IMR-90 (cell line): ENCODE results near the gene KCTD5. TPM values are rescaled to one million over a fixed set of nuclear protein-coding genes. Genes with fewer than 3 reads are reported as not detected.

Experiments used
- ATAC-seq: fragments of 200-7000 bp; cut with Tn5 transposase; 2 replicates; pipeline ENCODE4 v1.9.1; 2020; ENCODE audit warnings: low read depth, mild to moderate bottlenecking, moderate library complexity
- BruUV-seq: library from RNA; stranded (reverse); fragments of 400-500 nt; replicated peaks from 2 replicates; lab custom pipeline; 2021; lab: Mats Ljungman, UMichigan
- CTCF ChIA-PET: fragments of 300-600 bp; formaldehyde crosslinking; extraction: SDS; loops from one replicate; lab custom pipeline; 2021; ENCODE audit warnings: antibody characterized with exemption; lab: Yijun Ruan, JAX
- POLR2A ChIA-PET: fragments of 300-600 bp; sonication (Branson Sonifier 250); formaldehyde crosslinking; loops from one replicate; lab custom pipeline; 2022; ENCODE audit warnings: antibody characterized with exemption; ENCODE audit not compliant: unreplicated experiment; lab: Charles Lee
- DNase-seq: peaks from one replicate; pipeline ENCODE4 v3.0.0; 2013
- H2AFZ ChIP-seq: replicated peaks from 2 replicates; pipeline ENCODE3; 2013; ENCODE audit warnings: low read length, mild to moderate bottlenecking; ENCODE audit not compliant: poor library complexity
- H2AK5ac ChIP-seq: 2 replicates; pipeline ENCODE4 v1.6.1; 2013; ENCODE audit warnings: low read depth, low read length, inconsistent platforms
- H2AK9ac ChIP-seq: replicated peaks from 2 replicates; pipeline ENCODE3; 2013; ENCODE audit warnings: mild to moderate bottlenecking, low read depth, low read length, moderate library complexity; ENCODE audit not compliant: poor library complexity
- H2BK120ac ChIP-seq: 2 replicates; pipeline ENCODE4 v1.6.1; 2013; ENCODE audit warnings: low read depth, low read length, inconsistent platforms
- H2BK15ac ChIP-seq: 3 replicates; pipeline ENCODE4 v1.6.1; 2013; ENCODE audit warnings: low read depth, low read length, inconsistent platforms
- H2BK20ac ChIP-seq: 2 replicates; pipeline ENCODE4 v1.6.1; 2013; ENCODE audit warnings: low read depth, mild to moderate bottlenecking, inconsistent platforms, low read length, moderate library complexity
- H2BK5ac ChIP-seq: 2 replicates; pipeline ENCODE4 v1.6.1; 2013; ENCODE audit warnings: mild to moderate bottlenecking, low read depth, low read length, inconsistent platforms; ENCODE audit not compliant: poor library complexity, severe bottlenecking
- H3K14ac ChIP-seq: replicated peaks from 2 replicates; pipeline ENCODE4 v1.6.1; 2013; ENCODE audit warnings: low read depth, low read length, inconsistent platforms
- H3K18ac ChIP-seq: 2 replicates; pipeline ENCODE4 v1.6.1; 2013; ENCODE audit warnings: low read depth, low read length, control low read depth
- H3K23ac ChIP-seq: 2 replicates; pipeline ENCODE4 v1.6.1; 2013; ENCODE audit warnings: low read depth, low read length, inconsistent platforms
- H3K27ac ChIP-seq: 2 replicates; pipeline ENCODE4 v1.5.1; 2013; ENCODE audit warnings: mild to moderate bottlenecking, control low read depth, low read length; ENCODE audit not compliant: insufficient read depth
- H3K27me3 ChIP-seq: 2 replicates; pipeline ENCODE4 v1.6.1; 2013; ENCODE audit warnings: low read length; ENCODE audit not compliant: control insufficient read depth, insufficient read depth
- H3K36me3 ChIP-seq: 2 replicates; pipeline ENCODE4 v1.6.1; 2013; ENCODE audit warnings: low read length, mixed read lengths; ENCODE audit not compliant: control insufficient read depth, insufficient read depth
- H3K4ac ChIP-seq: 2 replicates; pipeline ENCODE4 v1.6.1; 2013; ENCODE audit warnings: low read depth, low read length, inconsistent platforms
- H3K4me1 ChIP-seq: 2 replicates; pipeline ENCODE4 v1.6.1; 2013; ENCODE audit warnings: low read length, mixed read lengths; ENCODE audit not compliant: control insufficient read depth, insufficient read depth
- H3K4me2 ChIP-seq: 2 replicates; pipeline ENCODE4 v1.6.1; 2013; ENCODE audit warnings: low read depth, mild to moderate bottlenecking, control low read depth, low read length, moderate library complexity
- H3K4me3 ChIP-seq: 2 replicates; pipeline ENCODE4 v1.5.1; 2013; ENCODE audit warnings: low read depth, mild to moderate bottlenecking, control low read depth, low read length, moderate library complexity; ENCODE audit not compliant: insufficient read depth
- H3K56ac ChIP-seq: 2 replicates; pipeline ENCODE4 v1.6.1; 2013; ENCODE audit warnings: low read length, inconsistent platforms; ENCODE audit not compliant: insufficient read depth; ENCODE audit errors: extremely low read depth
- H3K79me1 ChIP-seq, 2 experiments: 2 replicates each; pipeline ENCODE4 v1.6.1; 2013; ENCODE audit warnings: low read length in 2 of 2, inconsistent platforms in 1 of 2, low read depth in 1 of 2
- H3K9ac ChIP-seq: 2 replicates; pipeline ENCODE4 v1.6.1; 2013; ENCODE audit warnings: low read depth, low read length, control low read depth
- H3K9me1 ChIP-seq: 2 replicates; pipeline ENCODE4 v1.6.1; 2013; ENCODE audit warnings: low read length, inconsistent platforms; ENCODE audit not compliant: insufficient read depth
- H3K9me3 ChIP-seq: 2 replicates; pipeline ENCODE4 v1.6.1; 2013; ENCODE audit warnings: low read length; ENCODE audit not compliant: control insufficient read depth, insufficient read depth
- H4K20me1 ChIP-seq: 2 replicates; pipeline ENCODE4 v1.6.1; 2013; ENCODE audit warnings: low read length, inconsistent platforms; ENCODE audit not compliant: insufficient read depth
- H4K5ac ChIP-seq: 2 replicates; pipeline ENCODE4 v1.6.1; 2013; ENCODE audit warnings: mild to moderate bottlenecking, low read depth, low read length, control low read depth
- H4K8ac ChIP-seq, 2 experiments: 2 replicates each; pipeline ENCODE4 v1.6.1; 2013; ENCODE audit warnings: low read depth in 2 of 2, low read length in 2 of 2, control low read depth in 1 of 2, inconsistent platforms in 1 of 2
- H4K91ac ChIP-seq: 2 replicates; pipeline ENCODE4 v1.6.1; 2013; ENCODE audit warnings: low read depth, low read length, inconsistent platforms; ENCODE audit not compliant: insufficient read depth
- BHLHE40 ChIP-seq: fragments of 150-350 bp; IDR thresholded peaks from 2 replicates; pipeline ENCODE4 v1.6.1; 2016; ENCODE audit warnings: mild to moderate bottlenecking, low read depth, low read length
- CEBPB ChIP-seq: IDR thresholded peaks from 2 replicates; pipeline ENCODE4 v1.6.1; 2012; ENCODE audit warnings: low read depth, low read length, improper control_type of control experiment
- CHD1 ChIP-seq: IDR thresholded peaks from 2 replicates; pipeline ENCODE4 v1.6.1; 2012; ENCODE audit warnings: low read depth, low read length, improper control_type of control experiment
- CTCF ChIP-seq: conservative IDR thresholded peaks from 2 replicates; pipeline ENCODE4 v1.5.1; 2012; ENCODE audit warnings: mild to moderate bottlenecking, low read depth, low read length, improper control_type of control experiment
- ELK1 ChIP-seq: fragments of 150-350 bp; IDR thresholded peaks from 2 replicates; pipeline ENCODE4 v1.6.1; 2016; ENCODE audit warnings: low read depth, mild to moderate bottlenecking, low read length, moderate library complexity, borderline replicate concordance
- FOS ChIP-seq: fragments of 150-350 bp; IDR thresholded peaks from 2 replicates; pipeline ENCODE4 v1.6.1; 2016; ENCODE audit warnings: low read depth, low read length
- MAFK ChIP-seq: IDR thresholded peaks from 2 replicates; pipeline ENCODE4 v1.6.1; 2012; ENCODE audit warnings: low read depth, low read length, improper control_type of control experiment
- MAZ ChIP-seq: IDR thresholded peaks from 2 replicates; pipeline ENCODE4 v1.6.1; 2012; ENCODE audit warnings: low read depth, mild to moderate bottlenecking, low read length, improper control_type of control experiment, moderate library complexity, borderline replicate concordance
- MXI1 ChIP-seq: IDR thresholded peaks from 2 replicates; pipeline ENCODE4 v1.6.1; 2012; ENCODE audit warnings: low read depth, mild to moderate bottlenecking, low read length, moderate library complexity, borderline replicate concordance
- NFE2L2 ChIP-seq: fragments of 150-350 bp; IDR thresholded peaks from 2 replicates; pipeline ENCODE4 v1.6.1; 2016; ENCODE audit warnings: low read depth, mild to moderate bottlenecking, low read length
- POLR2A ChIP-seq: IDR thresholded peaks from 2 replicates; pipeline ENCODE4 v1.6.1; 2012; ENCODE audit warnings: mild to moderate bottlenecking, low read depth, low read length
- RAD21 ChIP-seq: IDR thresholded peaks from 2 replicates; pipeline ENCODE4 v1.6.1; 2012; ENCODE audit warnings: low read length, improper control_type of control experiment
- RCOR1 ChIP-seq: IDR thresholded peaks from 2 replicates; pipeline ENCODE4 v1.6.1; 2012; ENCODE audit warnings: mild to moderate bottlenecking, low read length, improper control_type of control experiment; ENCODE audit not compliant: insufficient replicate concordance
- RFX5 ChIP-seq: IDR thresholded peaks from 2 replicates; pipeline ENCODE4 v1.8.0; 2012; ENCODE audit warnings: low read depth, mild to moderate bottlenecking, low read length, moderate library complexity
- SMC3 ChIP-seq: fragments of 150-350 bp; IDR thresholded peaks from 2 replicates; pipeline ENCODE4 v1.6.1; 2016; ENCODE audit warnings: low read depth, mild to moderate bottlenecking, antibody characterized with exemption, low read length, moderate library complexity
- USF2 ChIP-seq: fragments of 150-350 bp; IDR thresholded peaks from 2 replicates; pipeline ENCODE4 v1.6.1; 2017; ENCODE audit warnings: mild to moderate bottlenecking, antibody characterized with exemption, low read length, low read depth
- WGBS, 2 experiments: methylation state at CpG; one replicate each; pipeline versions ENCODE4 v1.1.5 to v1.1.7; 2013; ENCODE audit warnings: missing lambda C conversion rate in 2 of 2; ENCODE audit not compliant: insufficient read length in 1 of 2; ENCODE audit errors: extremely low coverage in 2 of 2; 5-methylcytosine and 5-hydroxymethylcytosine counted together
- dilution Hi-C: fragments of 300-500 bp; cut with HindIII; formaldehyde crosslinking; loops from one replicate; pipeline ENCODE4 v1.14.3; 2018; ENCODE audit warnings: low sequenced_read_pairs; ENCODE audit not compliant: unreplicated experiment
- in situ Hi-C: fragments of 300-500 bp; cut with MboI; formaldehyde crosslinking; loops from 3 replicates; pipeline ENCODE4 v1.14.3; 2019; ENCODE audit warnings: low sequenced_read_pairs, inconsistent platforms, mixed read lengths
- intact Hi-C: fragments of 100-400 bp; cut with micrococcal nuclease; formaldehyde crosslinking; loops from 2 replicates; pipeline ENCODE4 v1.10.0; 2022
- polyA plus RNA-seq, 3 experiments: library from polyadenylated mRNA; depleted of rRNA; stranded (reverse); fragments of >200 nt; gene quantifications; 2 replicates each; pipeline ENCODE4 v1.2.3, GENCODE V29; 2012; ENCODE audit warnings: low replicate concordance in 1 of 3
- total RNA-seq: library from RNA; depleted of rRNA; stranded (reverse); fragments of >200 nt; gene quantifications from 2 replicates; pipeline ENCODE4 v1.2.3, GENCODE V29; 2012

The KCTD5 gene
- total and polyA plus RNA-seq, 2 of the 4 experiments (the other 2 are of a cell fraction) = 17.2 to 56.2 TPM

- Histone ChIP-seq H3K23ac (no peak overlapping the region), H3K18ac (no peak overlapping the region), H3K27me3 (no peaks in the 10 kb centered on the region; the same call in 1 of the 2 replicates), H3K4ac (no peak overlapping the region), H3K79me1 (no peaks in the 10 kb centered on the region), H3K14ac (no peak overlapping the region), H2BK20ac (no peak overlapping the region), H2BK15ac (no peak overlapping the region), H3K4me1 (no peaks in the 10 kb centered on the region), H2AFZ (peak overlapping the region; percentile 43), H4K8ac (no peak overlapping the region), H3K9me3 (no peaks in the 10 kb centered on the region), H2BK120ac (no peak overlapping the region), H3K4me3 (no peak overlapping the region), H3K27ac (no peak overlapping the region), H3K36me3 (no peaks in the 10 kb centered on the region), H4K91ac (no peak overlapping the region), H4K5ac (no peak overlapping the region), H4K20me1 (no peaks in the 10 kb centered on the region), H2BK5ac (no peak overlapping the region), H3K56ac (no peak overlapping the region), H3K4me2 (no peak overlapping the region), H2AK5ac (no peak overlapping the region), H3K9ac (no peak overlapping the region), H2AK9ac (no peak overlapping the region), H3K9me1 (no peaks in the 10 kb centered on the region)
- no CpG with 5 or more reads among the region's 5 CpGs for WGBS, 2 experiments
- ChIA-PET POLR2A (interaction anchor here (0.7 kb wide), 1 partner anchor 16 kb away, joined by 3 read pairs; no protein-coding TSS in a partner anchor), CTCF (no interaction called here)
- ATAC-seq (no peak), DNase-seq (no peak)
- no peak for TF ChIP-seq CHD1
- no peak for TF ChIP-seq RAD21
- TF ChIP-seq CTCF = no peak
- TF ChIP-seq MXI1 = no peak
- no peak for TF ChIP-seq NFE2L2
- no peak for TF ChIP-seq MAFK
- TF ChIP-seq USF2 = no peak
- TF ChIP-seq SMC3 = no peak
- TF ChIP-seq CEBPB = no peak
- TF ChIP-seq MAZ = no peak
- TF ChIP-seq BHLHE40 = no peak
- TF ChIP-seq RCOR1 = no peak
- TF ChIP-seq RFX5 = no peak
- no peak for TF ChIP-seq ELK1
- TF ChIP-seq FOS = no peak
- no peak for TF ChIP-seq POLR2A
- in situ Hi-C loops (no loop called here), dilution Hi-C loops (no loop called here), intact Hi-C loops (no loop called here)
- BruUV-seq = no TSS peak
Measured at GRCh38 chr16:2737238-2737605, 54.9 kb downstream of the KCTD5 start.
